ENCODE data around the gene BCAS3.

DNA sequence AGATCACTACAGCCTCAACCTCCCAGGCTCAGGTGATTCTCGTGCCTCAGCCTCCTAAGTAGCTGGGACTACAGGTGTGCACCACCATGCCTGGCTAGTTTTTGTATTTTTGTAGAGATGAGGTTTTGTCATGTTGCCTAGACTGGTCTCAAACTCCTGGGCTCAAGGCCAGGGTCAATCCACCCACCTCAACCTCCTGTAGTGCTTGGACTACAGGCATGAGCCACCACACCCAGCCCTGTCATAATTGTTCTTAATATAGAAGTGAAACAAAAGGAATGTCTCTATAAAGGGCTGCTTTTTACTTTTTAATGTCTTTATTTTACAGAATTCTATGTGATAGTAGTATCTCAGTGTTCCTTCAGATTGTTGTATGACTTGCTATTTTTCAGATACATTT, 376.8 kb downstream of the BCAS3 start:
- no peak for TF ChIP-seq POLR2A (IDR thresholded peaks at IDR 0.05; ENCODE audit: low read depth, low read length)
- no peak for TF ChIP-seq SPI1 (IDR thresholded peaks at IDR 0.05; ENCODE audit: low read depth, low read length)
- TF ChIP-seq POLR2AphosphoS5 (IDR thresholded peaks at IDR 0.05; ENCODE audit: low read depth, low read length): no peak
- TF ChIP-seq TAF1 (IDR thresholded peaks at IDR 0.05; ENCODE audit: low read depth, low read length): no peak
- TF ChIP-seq PAX5 (IDR thresholded peaks at IDR 0.05; ENCODE audit: insufficient read depth, low read length, severe bottlenecking): no peak
